ENCODE data around the gene DDI1. TPM values are rescaled to one million over a fixed set of nuclear protein-coding genes. Genes with fewer than 3 reads are reported as not detected.

Gene DDI1
- total RNA-seq, 1 experiment from 2014 or later, result not detected

DNA sequence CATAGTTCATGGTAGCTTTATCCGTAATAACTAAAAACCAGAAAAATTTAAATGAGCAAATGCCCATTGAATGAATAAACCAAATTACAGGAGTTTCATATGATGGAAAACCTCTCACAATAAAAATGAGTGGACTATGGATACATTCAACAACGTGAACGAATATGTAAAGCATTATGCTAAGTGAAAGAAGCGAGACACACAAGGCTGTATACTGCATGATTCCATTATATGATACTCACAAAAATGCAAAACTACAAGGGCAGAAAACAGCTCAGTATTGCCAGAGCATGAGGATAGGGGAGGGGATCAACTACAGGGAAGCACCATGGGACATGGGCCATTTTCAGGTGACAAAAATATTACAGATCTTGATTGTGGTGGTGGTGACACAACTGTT lies 22.2 kb downstream of the DDI1 start:
- H2AFZ ChIP-seq (ENCODE audit: low read depth, low read length, poor library complexity, severe bottlenecking), result no peak overlapping the region
- no peaks in the 10 kb centered on the region for H3K79me2 ChIP-seq (ENCODE audit: insufficient read depth, low read length)
- H3K27ac ChIP-seq (ENCODE audit: low read depth, low read length), result no peak overlapping the region
- H3K4me2 ChIP-seq (ENCODE audit: low read length), result no peak overlapping the region
- no peaks in the 10 kb centered on the region for H3K4me1 ChIP-seq (ENCODE audit: control insufficient read depth in 1 of 2, insufficient read depth in 2 of 2, low read length in 2 of 2)
- no peak overlapping the region for H3K4me3 ChIP-seq (replicated peaks in 1 of 2; ENCODE audit: low read depth in 1 of 2, low read length in 2 of 2)
- ChIA-PET POLR2A (no interaction called here), RAD21 (ENCODE audit: low non-redundant PET in 1 of 2, low total read pairs in 2 of 2, uncharacterized antibody in 2 of 2, unreplicated experiment in 2 of 2) (no interaction called here), CTCF (no interaction called here)
- no peaks in the 10 kb centered on the region for H4K20me1 ChIP-seq (ENCODE audit: insufficient read depth)
- TF ChIP-seq CEBPB (IDR thresholded peaks at IDR 0.05; ENCODE audit: low read depth) (no peak), EZH2phosphoT487 (IDR thresholded peaks at IDR 0.05; ENCODE audit: borderline replicate concordance) (no peak)
- TF ChIP-seq, protein P1, sequence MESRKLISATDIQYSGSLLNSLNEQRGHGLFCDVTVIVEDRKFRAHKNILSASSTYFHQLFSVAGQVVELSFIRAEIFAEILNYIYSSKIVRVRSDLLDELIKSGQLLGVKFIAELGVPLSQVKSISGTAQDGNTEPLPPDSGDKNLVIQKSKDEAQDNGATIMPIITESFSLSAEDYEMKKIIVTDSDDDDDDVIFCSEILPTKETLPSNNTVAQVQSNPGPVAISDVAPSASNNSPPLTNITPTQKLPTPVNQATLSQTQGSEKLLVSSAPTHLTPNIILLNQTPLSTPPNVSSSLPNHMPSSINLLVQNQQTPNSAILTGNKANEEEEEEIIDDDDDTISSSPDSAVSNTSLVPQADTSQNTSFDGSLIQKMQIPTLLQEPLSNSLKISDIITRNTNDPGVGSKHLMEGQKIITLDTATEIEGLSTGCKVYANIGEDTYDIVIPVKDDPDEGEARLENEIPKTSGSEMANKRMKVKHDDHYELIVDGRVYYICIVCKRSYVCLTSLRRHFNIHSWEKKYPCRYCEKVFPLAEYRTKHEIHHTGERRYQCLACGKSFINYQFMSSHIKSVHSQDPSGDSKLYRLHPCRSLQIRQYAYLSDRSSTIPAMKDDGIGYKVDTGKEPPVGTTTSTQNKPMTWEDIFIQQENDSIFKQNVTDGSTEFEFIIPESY (IDR thresholded peaks at IDR 0.05; ENCODE audit: extremely low read depth, insufficient replicate concordance, low read length), result no peak
- TF ChIP-seq, protein P2, sequence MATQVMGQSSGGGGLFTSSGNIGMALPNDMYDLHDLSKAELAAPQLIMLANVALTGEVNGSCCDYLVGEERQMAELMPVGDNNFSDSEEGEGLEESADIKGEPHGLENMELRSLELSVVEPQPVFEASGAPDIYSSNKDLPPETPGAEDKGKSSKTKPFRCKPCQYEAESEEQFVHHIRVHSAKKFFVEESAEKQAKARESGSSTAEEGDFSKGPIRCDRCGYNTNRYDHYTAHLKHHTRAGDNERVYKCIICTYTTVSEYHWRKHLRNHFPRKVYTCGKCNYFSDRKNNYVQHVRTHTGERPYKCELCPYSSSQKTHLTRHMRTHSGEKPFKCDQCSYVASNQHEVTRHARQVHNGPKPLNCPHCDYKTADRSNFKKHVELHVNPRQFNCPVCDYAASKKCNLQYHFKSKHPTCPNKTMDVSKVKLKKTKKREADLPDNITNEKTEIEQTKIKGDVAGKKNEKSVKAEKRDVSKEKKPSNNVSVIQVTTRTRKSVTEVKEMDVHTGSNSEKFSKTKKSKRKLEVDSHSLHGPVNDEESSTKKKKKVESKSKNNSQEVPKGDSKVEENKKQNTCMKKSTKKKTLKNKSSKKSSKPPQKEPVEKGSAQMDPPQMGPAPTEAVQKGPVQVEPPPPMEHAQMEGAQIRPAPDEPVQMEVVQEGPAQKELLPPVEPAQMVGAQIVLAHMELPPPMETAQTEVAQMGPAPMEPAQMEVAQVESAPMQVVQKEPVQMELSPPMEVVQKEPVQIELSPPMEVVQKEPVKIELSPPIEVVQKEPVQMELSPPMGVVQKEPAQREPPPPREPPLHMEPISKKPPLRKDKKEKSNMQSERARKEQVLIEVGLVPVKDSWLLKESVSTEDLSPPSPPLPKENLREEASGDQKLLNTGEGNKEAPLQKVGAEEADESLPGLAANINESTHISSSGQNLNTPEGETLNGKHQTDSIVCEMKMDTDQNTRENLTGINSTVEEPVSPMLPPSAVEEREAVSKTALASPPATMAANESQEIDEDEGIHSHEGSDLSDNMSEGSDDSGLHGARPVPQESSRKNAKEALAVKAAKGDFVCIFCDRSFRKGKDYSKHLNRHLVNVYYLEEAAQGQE (IDR thresholded peaks at IDR 0.05; ENCODE audit: low read depth), result no peak
- BruUV-seq (replicated peaks), result no TSS peak
- no peak overlapping the region for H3K9ac ChIP-seq (ENCODE audit: low read length)
- DNase-seq (ENCODE audit: low read depth, low spot score), result no peak
- H3K9me3 ChIP-seq (ENCODE audit: control insufficient read depth in 1 of 2, insufficient read depth in 1 of 2, low read depth in 1 of 2, low read length in 2 of 2), result no peaks in the 10 kb centered on the region
- intact Hi-C loops (cut with micrococcal nuclease), result no loop called here
- H3K27me3 ChIP-seq (ENCODE audit: insufficient read depth, low read length), result no peaks in the 10 kb centered on the region
- no peak for ATAC-seq
- H3K9me2 ChIP-seq (ENCODE audit: insufficient read depth), result no peaks in the 10 kb centered on the region
- H3K36me3 ChIP-seq (ENCODE audit: control insufficient read depth in 1 of 2, insufficient read depth in 2 of 2, low read length in 2 of 2), result no peaks in the 10 kb centered on the region

Data from HCT116 (cell line).